Activated T-helper 2 cell treated with anti-CD3 and anti-CD28 coated beads, Interferon-gamma antibody, Interleukin-2, Interleukin-4, amounts not matched to agents 10 μg/mL and 5 μg/mL and 100 μg/mL, durations not matched to agents 14 hours and 24 hours and 36 hours (primary cell): ENCODE data around the gene PCNX1. TPM values are rescaled to one million over a fixed set of nuclear protein-coding genes. Genes with fewer than 3 reads are reported as not detected.

Source experiments
- DNase-seq: peaks from one replicate; pipeline ENCODE4 v3.0.0; 2021; ENCODE audit warnings: low spot score
- H3K27ac Mint-ChIP-seq: one replicate; pipeline ENCODE4 v1.8.0; 2021; ENCODE audit warnings: mixed read lengths
- H3K27me3 Mint-ChIP-seq: one replicate; pipeline ENCODE4 v1.8.0; 2021; ENCODE audit warnings: low read depth, mixed read lengths
- H3K36me3 Mint-ChIP-seq: one replicate; pipeline ENCODE4 v1.8.0; 2021; ENCODE audit warnings: low read depth, mixed read lengths
- H3K4me1 Mint-ChIP-seq: one replicate; pipeline ENCODE4 v1.8.0; 2021; ENCODE audit warnings: low read depth, mixed read lengths
- H3K4me3 Mint-ChIP-seq: one replicate; pipeline ENCODE4 v1.8.0; 2021; ENCODE audit warnings: low read depth, mild to moderate bottlenecking, moderate library complexity, mixed read lengths
- H3K9me3 Mint-ChIP-seq: one replicate; pipeline ENCODE4 v1.8.0; 2021; ENCODE audit warnings: mixed read lengths
- intact Hi-C: fragments of 100-400 bp; cut with micrococcal nuclease; formaldehyde crosslinking; loops from one replicate; pipeline ENCODE4 v1.15.1; 2023
- total RNA-seq: library from RNA; stranded (reverse); gene quantifications from 2 replicates; pipeline ENCODE4 v1.2.3, GENCODE V29; 2022

Gene PCNX1
- total RNA-seq, 1 donor from 2014 or later, result 54.5 TPM

DNA sequence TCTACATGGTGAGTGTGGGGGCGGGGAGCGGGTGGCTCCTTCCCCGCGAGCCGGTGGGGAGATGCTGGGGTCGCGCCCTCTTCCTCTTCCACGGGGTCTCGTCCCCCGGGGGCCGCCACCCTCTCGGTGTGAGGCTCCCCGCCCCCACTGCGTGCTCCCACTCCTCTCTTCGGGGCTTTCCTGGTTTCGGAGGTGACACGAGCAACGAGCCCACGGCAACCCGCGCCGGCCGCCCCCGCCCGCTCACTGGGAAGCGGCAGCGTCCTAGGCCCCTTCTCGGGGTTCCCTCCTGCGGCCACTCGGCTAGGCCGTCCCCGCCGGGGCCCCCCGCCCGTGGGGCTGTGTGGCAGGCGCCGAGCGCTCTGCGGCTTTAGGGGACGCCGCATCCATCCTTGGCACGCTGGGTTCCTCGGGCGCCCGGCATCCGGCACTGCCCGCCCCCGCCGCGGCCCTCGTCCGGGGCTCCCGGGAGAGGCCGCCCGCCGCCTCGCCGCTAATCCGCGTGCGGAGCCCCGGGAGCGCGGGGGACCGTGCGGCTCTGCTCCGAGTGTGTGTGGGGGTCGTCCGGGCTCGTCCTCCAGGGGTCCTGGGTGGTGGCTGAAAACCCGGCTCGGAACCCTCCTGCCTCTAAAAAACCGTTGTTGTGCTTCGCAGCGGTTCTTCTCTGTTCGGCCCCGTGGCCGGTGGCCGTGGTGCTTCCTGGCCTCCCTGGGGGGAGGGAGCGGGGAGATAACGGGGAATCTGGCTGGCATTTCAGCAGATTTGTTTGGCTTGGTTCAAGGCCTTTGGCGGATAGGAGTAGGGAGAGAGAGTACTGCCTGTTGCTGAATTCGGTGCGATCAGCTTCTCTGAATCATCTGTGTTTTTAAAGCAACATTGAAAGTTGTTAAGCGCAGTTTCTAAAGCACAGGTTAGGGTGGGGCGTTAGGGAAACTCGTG lies 1.0 kb downstream of the PCNX1 start:
- H3K27me3 Mint-ChIP-seq, result no peaks in the 10 kb centered on the region
- intact Hi-C loops, result loop anchor here (1.0 to 5.0 kb wide), 8 partner anchors 13 to 1141 kb away; partner anchors contain the start of gene SRSF5
- peak overlapping the region; percentile 94 for H3K4me3 Mint-ChIP-seq
- peak overlapping the region; percentile 92 for H3K27ac Mint-ChIP-seq
- H3K36me3 Mint-ChIP-seq, result peaks cover 36% of the 10 kb centered on the region
- no peaks in the 10 kb centered on the region for H3K9me3 Mint-ChIP-seq
- peaks cover 61% of the 10 kb centered on the region for H3K4me1 Mint-ChIP-seq
- peak; percentile 46 for DNase-seq

GRCh38 chr14:70908935-70909641 lies 1.8 kb downstream of the PCNX1 start:
- H3K36me3 Mint-ChIP-seq, result peaks cover 36% of the 10 kb centered on the region
- peak overlapping the region; percentile 94 for H3K4me3 Mint-ChIP-seq
- no peak for DNase-seq
- H3K4me1 Mint-ChIP-seq, result peaks cover 54% of the 10 kb centered on the region
- peak overlapping the region; percentile 92 for H3K27ac Mint-ChIP-seq
- H3K9me3 Mint-ChIP-seq, result no peaks in the 10 kb centered on the region
- intact Hi-C loops, result loop anchor here (1.0 to 5.0 kb wide), 7 partner anchors 14 to 1142 kb away; partner anchors contain the start of gene SRSF5
- H3K27me3 Mint-ChIP-seq, result no peaks in the 10 kb centered on the region

DNA sequence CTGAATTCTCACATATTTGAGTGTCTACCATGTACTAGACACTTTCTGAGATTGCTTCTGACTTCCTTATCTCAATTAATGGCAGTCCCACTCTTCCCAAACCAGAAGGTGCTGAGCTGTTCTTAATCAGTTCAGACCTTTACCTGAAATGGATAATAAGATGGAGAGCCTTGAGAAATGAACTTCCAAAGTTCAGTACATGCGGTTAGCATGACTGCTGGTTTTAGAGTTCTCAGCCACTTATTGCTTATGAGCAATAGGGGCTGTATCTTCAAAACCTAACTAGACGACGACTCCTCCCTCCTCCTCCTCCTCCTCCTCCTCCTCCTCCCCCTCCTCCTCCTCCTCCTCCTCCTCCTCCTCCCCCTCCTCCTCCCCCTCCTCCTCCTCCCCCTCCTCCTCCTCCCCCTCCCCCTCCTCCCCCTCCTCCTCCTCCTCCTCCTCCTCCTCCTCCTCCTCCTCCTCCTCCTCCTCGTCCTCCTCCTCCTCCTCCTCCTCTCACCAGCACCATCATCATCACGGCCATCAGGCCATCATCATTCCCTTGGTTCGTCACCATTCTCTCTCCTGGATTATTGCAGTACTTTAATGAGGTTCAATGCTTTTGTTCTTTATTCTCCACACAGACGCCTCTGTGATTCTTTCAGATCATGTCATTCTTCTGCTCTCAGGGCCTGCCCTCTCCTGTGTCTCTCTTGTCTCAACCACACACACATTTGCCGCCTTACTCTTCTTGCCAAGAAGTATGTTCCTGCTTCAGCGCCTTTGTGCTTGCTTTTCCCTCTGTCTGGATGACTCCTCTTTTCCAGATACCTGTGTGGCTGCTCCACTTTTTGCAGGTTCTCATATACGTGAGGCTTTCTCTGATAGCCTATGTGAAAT lies 2.7 kb downstream of the PCNX1 start:
- peaks cover 41% of the 10 kb centered on the region for H3K36me3 Mint-ChIP-seq
- no peak for DNase-seq

DNA sequence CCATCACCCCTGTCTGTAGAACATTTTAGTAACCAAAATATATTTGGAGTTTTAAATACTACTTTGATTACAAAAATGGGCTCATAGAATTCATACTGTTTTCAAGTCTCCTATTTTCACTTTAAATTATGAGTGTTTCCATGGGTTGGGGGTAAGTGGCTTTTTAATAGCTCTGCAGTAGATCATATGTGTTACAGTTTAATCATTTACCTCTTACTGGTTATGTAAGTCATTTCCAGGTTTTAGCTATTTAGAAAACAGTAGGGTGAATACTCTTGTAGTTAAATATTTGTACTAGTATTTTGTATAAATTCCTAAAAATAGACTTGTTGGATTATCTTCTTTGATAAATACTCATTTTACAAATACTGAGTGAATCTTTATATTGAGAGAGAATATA lies 8.2 kb downstream of the PCNX1 start:
- H3K9me3 Mint-ChIP-seq, result no peaks in the 10 kb centered on the region
- peaks cover 63% of the 10 kb centered on the region for H3K4me1 Mint-ChIP-seq
- peaks cover 45% of the 10 kb centered on the region for H3K36me3 Mint-ChIP-seq
- H3K4me3 Mint-ChIP-seq, result no peak overlapping the region
- no peaks in the 10 kb centered on the region for H3K27me3 Mint-ChIP-seq
- intact Hi-C loops, result no loop called here
- H3K27ac Mint-ChIP-seq, result no peak overlapping the region
- DNase-seq, result no peak

More for the DNA sequence above, 2.7 kb downstream of the PCNX1 start:
- no peaks in the 10 kb centered on the region for H3K27me3 Mint-ChIP-seq
- peak overlapping the region; percentile 94 for H3K4me3 Mint-ChIP-seq
- intact Hi-C loops, result loop anchor here (1.0 to 5.0 kb wide), 7 partner anchors 15 to 1143 kb away; partner anchors contain the start of gene SRSF5
- H3K27ac Mint-ChIP-seq, result peak overlapping the region; percentile 47
- no peaks in the 10 kb centered on the region for H3K9me3 Mint-ChIP-seq
- H3K4me1 Mint-ChIP-seq, result peaks cover 49% of the 10 kb centered on the region

DNA sequence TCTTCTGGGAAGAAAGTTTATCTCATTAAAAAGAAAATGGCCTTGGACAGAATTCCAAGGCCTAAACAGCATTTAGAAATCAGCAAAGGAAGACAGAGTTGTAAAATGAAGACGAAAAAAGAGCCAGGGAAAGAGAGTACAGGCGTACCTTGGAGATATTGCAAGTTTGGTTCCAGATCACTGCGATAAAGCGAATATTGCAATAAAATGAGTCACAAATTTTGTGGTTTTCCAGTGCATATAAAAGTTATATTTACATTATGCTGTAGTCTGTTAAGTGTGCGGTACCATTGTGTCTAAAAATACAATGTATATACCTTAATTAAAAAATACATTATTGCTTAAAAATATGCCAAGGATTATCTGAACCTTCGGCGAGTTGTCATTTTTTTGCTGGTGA lies 9.0 kb downstream of the PCNX1 start:
- H3K27me3 Mint-ChIP-seq, result no peaks in the 10 kb centered on the region
- no peaks in the 10 kb centered on the region for H3K9me3 Mint-ChIP-seq
- H3K36me3 Mint-ChIP-seq, result peaks cover 38% of the 10 kb centered on the region
- H3K4me3 Mint-ChIP-seq, result no peak overlapping the region
- intact Hi-C loops, result loop anchor here (2.0 kb wide), 1 partner anchor 13 kb away; no protein-coding TSS in a partner anchor
- DNase-seq, result no peak
- H3K27ac Mint-ChIP-seq, result no peak overlapping the region
- H3K4me1 Mint-ChIP-seq, result peaks cover 63% of the 10 kb centered on the region

DNA sequence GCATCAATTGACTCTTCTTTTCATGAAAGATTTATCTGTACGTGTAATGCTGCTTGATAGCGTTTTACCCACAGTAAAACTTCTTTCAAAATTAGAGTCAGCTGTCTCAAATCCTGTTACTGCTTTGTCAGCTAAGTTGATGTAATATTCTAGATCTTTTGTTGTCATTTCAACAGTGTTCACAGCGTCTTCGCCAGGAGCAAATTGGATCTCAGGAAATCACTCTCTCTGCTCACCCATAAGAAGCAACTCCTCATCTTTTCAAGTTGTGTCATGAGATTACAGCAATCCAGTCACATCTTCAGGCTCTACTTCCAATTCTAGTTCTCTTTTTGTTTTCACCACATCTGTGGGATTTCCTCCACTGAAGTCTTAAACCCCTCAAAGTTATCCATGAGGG lies 9.5 kb downstream of the PCNX1 start:
- Mint-ChIP-seq H3K9me3 (no peaks in the 10 kb centered on the region), H3K4me1 (peaks cover 64% of the 10 kb centered on the region), H3K27ac (no peak overlapping the region), H3K4me3 (no peak overlapping the region), H3K27me3 (no peaks in the 10 kb centered on the region), H3K36me3 (peaks cover 38% of the 10 kb centered on the region)
- no peak for DNase-seq
- intact Hi-C loops, result loop anchor here (2.0 kb wide), 1 partner anchor 14 kb away; no protein-coding TSS in a partner anchor

GRCh38 chr14:70917633-70918032 lies 10.4 kb downstream of the PCNX1 start:
- peaks cover 66% of the 10 kb centered on the region for H3K4me1 Mint-ChIP-seq
- H3K9me3 Mint-ChIP-seq, result no peaks in the 10 kb centered on the region
- intact Hi-C loops, result loop anchor here (2.0 kb wide), 1 partner anchor 15 kb away; no protein-coding TSS in a partner anchor
- no peak for DNase-seq
- no peak overlapping the region for H3K27ac Mint-ChIP-seq
- H3K36me3 Mint-ChIP-seq, result peaks cover 35% of the 10 kb centered on the region
- H3K27me3 Mint-ChIP-seq, result no peaks in the 10 kb centered on the region
- H3K4me3 Mint-ChIP-seq, result no peak overlapping the region

GRCh38 chr14:70919774-70920173 lies 12.5 kb downstream of the PCNX1 start:
- H3K36me3 Mint-ChIP-seq, result peaks cover 26% of the 10 kb centered on the region
- peak overlapping the region; percentile 7 for H3K4me3 Mint-ChIP-seq
- no peak for DNase-seq
- intact Hi-C loops, result loop anchor here (2.0 to 5.0 kb wide), 3 partner anchors 15 to 35 kb away; no protein-coding TSS in a partner anchor
- H3K27ac Mint-ChIP-seq, result no peak overlapping the region
- no peaks in the 10 kb centered on the region for H3K9me3 Mint-ChIP-seq
- H3K27me3 Mint-ChIP-seq, result no peaks in the 10 kb centered on the region
- H3K4me1 Mint-ChIP-seq, result peaks cover 69% of the 10 kb centered on the region

GRCh38 chr14:70920608-70921007 lies 13.3 kb downstream of the PCNX1 start:
- H3K27me3 Mint-ChIP-seq, result no peaks in the 10 kb centered on the region
- H3K27ac Mint-ChIP-seq, result peak overlapping the region; percentile 18
- no peak overlapping the region for H3K4me3 Mint-ChIP-seq
- no peaks in the 10 kb centered on the region for H3K9me3 Mint-ChIP-seq
- DNase-seq, result no peak
- intact Hi-C loops, result loop anchor here (2.0 to 5.0 kb wide), 3 partner anchors 14 to 34 kb away; no protein-coding TSS in a partner anchor
- H3K36me3 Mint-ChIP-seq, result peaks cover 22% of the 10 kb centered on the region
- peaks cover 67% of the 10 kb centered on the region for H3K4me1 Mint-ChIP-seq

- no peaks in the 10 kb centered on the region for H3K27me3 Mint-ChIP-seq
- no peak overlapping the region for H3K27ac Mint-ChIP-seq
- intact Hi-C loops, result loop anchor here (2.0 to 5.0 kb wide), 3 partner anchors 13 to 34 kb away; no protein-coding TSS in a partner anchor
- H3K4me3 Mint-ChIP-seq, result no peak overlapping the region
- H3K9me3 Mint-ChIP-seq, result no peaks in the 10 kb centered on the region
- no peak for DNase-seq
- peaks cover 66% of the 10 kb centered on the region for H3K4me1 Mint-ChIP-seq
- peaks cover 17% of the 10 kb centered on the region for H3K36me3 Mint-ChIP-seq
Observed at GRCh38 chr14:70921669-70922068, 14.4 kb downstream of the PCNX1 start.

GRCh38 chr14:70924521-70924920 lies 17.3 kb downstream of the PCNX1 start:
- no peak for DNase-seq
- H3K9me3 Mint-ChIP-seq, result no peaks in the 10 kb centered on the region
- no peaks in the 10 kb centered on the region for H3K27me3 Mint-ChIP-seq
- peaks cover 8% of the 10 kb centered on the region for H3K36me3 Mint-ChIP-seq
- peaks cover 52% of the 10 kb centered on the region for H3K4me1 Mint-ChIP-seq
- no peak overlapping the region for H3K27ac Mint-ChIP-seq
- intact Hi-C loops, result loop anchor here (5.0 kb wide), 1 partner anchor 37 kb away; no protein-coding TSS in a partner anchor
- H3K4me3 Mint-ChIP-seq, result no peak overlapping the region
